HCT116 (cell line): ENCODE measurements around the gene DTX1. TPM values are rescaled to one million over a fixed set of nuclear protein-coding genes. Genes with fewer than 3 reads are reported as not detected.

Experiments
- ATAC-seq: fragments of 200-7000 bp; cut with Tn5 transposase; 2 replicates; pipeline ENCODE4 v1.9.1; 2020; ENCODE audit warnings: mild to moderate bottlenecking, moderate library complexity
- BruUV-seq: library from RNA; stranded (reverse); fragments of 400-500 nt; replicated peaks from 2 replicates; lab custom pipeline; 2021; lab: Mats Ljungman, UMichigan
- CTCF ChIA-PET: fragments of 300-600 bp; sonication (Branson Sonifier 250); formaldehyde crosslinking; loops from one replicate; lab custom pipeline; 2021; ENCODE audit warnings: antibody characterized with exemption; lab: Charles Lee
- POLR2A ChIA-PET: fragments of 300-600, 350-600 bp; sonication (Branson Sonifier 250); formaldehyde crosslinking; loops from one replicate; lab custom pipeline; 2021; ENCODE audit warnings: antibody characterized with exemption; lab: Charles Lee
- RAD21 ChIA-PET, 2 experiments: fragments of 300-600 bp; sonication (Branson Sonifier 250); formaldehyde crosslinking; loops; one replicate each; lab custom pipeline; 2023; ENCODE audit warnings: low total read pairs in 2 of 2; ENCODE audit not compliant: uncharacterized antibody in 2 of 2, unreplicated experiment in 2 of 2, low non-redundant PET in 1 of 2; lab: Charles Lee
- DNase-seq: peaks from one replicate; pipeline ENCODE4 v3.0.0-alpha.2; 2010; ENCODE audit warnings: low read depth, low spot score
- H2AFZ ChIP-seq: fragments of 200-600 bp; shearing (Covaris generic), sonication (generic); 2 replicates; pipeline ENCODE4 v1.6.1; 2017; ENCODE audit warnings: low read depth, mixed run types, mixed read lengths, antibody characterized with exemption, low read length; ENCODE audit not compliant: poor library complexity, severe bottlenecking
- H3K27ac ChIP-seq: 2 replicates; pipeline ENCODE4 v1.5.1; 2012; ENCODE audit warnings: low read depth, low read length
- H3K27me3 ChIP-seq: fragments of 200-600 bp; sonication (generic); 2 replicates; pipeline ENCODE4 v1.6.1; 2016; ENCODE audit warnings: mixed run types, low read length, mixed read lengths; ENCODE audit not compliant: insufficient read depth
- H3K36me3 ChIP-seq, 2 experiments: fragments of 200-500 bp in 1 of 2; fragments of 200-600 bp in 1 of 2; sonication (Bioruptor generic) in 1 of 2; sonication (generic) in 1 of 2; 2 replicates each; pipeline versions ENCODE4 v1.5.1 to v1.6.1; 2014 to 2016; ENCODE audit warnings: low read length in 2 of 2, inconsistent platforms in 1 of 2, mixed read lengths in 1 of 2, mixed run types in 1 of 2; ENCODE audit not compliant: insufficient read depth in 2 of 2, control insufficient read depth in 1 of 2
- H3K4me1 ChIP-seq, 2 experiments: fragments of 200-600 bp in 1 of 2; sonication (generic) in 1 of 2; 2 replicates each; pipeline versions ENCODE4 v1.5.1 to v1.6.1; 2012 to 2017; ENCODE audit warnings: low read length in 2 of 2, inconsistent platforms in 1 of 2, mild to moderate bottlenecking in 1 of 2, mixed read lengths in 1 of 2, mixed run types in 1 of 2, moderate library complexity in 1 of 2; ENCODE audit not compliant: insufficient read depth in 2 of 2, control insufficient read depth in 1 of 2
- H3K4me2 ChIP-seq: fragments of 200-600 bp; sonication (generic); 2 replicates; pipeline ENCODE4 v1.6.1; 2017; ENCODE audit warnings: mixed run types, low read length, mixed read lengths
- H3K4me3 ChIP-seq, 2 experiments: fragments of 200-600 bp in 1 of 2; sonication (generic) in 1 of 2; replicated peaks in 1 of 2; 2 replicates each; pipeline ENCODE4 v1.5.1; 2011 to 2016; ENCODE audit warnings: low read length in 2 of 2, control low read depth in 1 of 2, low read depth in 1 of 2, mild to moderate bottlenecking in 1 of 2, mixed read lengths in 1 of 2, mixed run types in 1 of 2
- H3K79me2 ChIP-seq: fragments of 200-600 bp; sonication (generic); 2 replicates; pipeline ENCODE4 v1.6.1; 2017; ENCODE audit warnings: mild to moderate bottlenecking, mixed run types, low read length, moderate library complexity, mixed read lengths; ENCODE audit not compliant: insufficient read depth
- H3K9ac ChIP-seq: fragments of 200-600 bp; sonication (generic); 2 replicates; pipeline ENCODE4 v1.6.1; 2016; ENCODE audit warnings: low read length, mixed read lengths
- H3K9me2 ChIP-seq: fragments of 200-600 bp; sonication (generic), shearing (Covaris generic); 2 replicates; pipeline ENCODE4 v1.6.1; 2017; ENCODE audit warnings: mixed run types, mild to moderate bottlenecking, moderate library complexity; ENCODE audit not compliant: insufficient read depth
- H3K9me3 ChIP-seq, 2 experiments: fragments of 200-500 bp in 1 of 2; fragments of 200-600 bp in 1 of 2; sonication (Bioruptor generic) in 1 of 2; sonication (generic) in 1 of 2; 2 replicates each; pipeline ENCODE4 v1.6.1; 2014 to 2017; ENCODE audit warnings: low read length in 2 of 2, mixed read lengths in 2 of 2, inconsistent platforms in 1 of 2, low read depth in 1 of 2, mild to moderate bottlenecking in 1 of 2, mixed run types in 1 of 2, moderate library complexity in 1 of 2; ENCODE audit not compliant: control insufficient read depth in 1 of 2, insufficient read depth in 1 of 2
- H4K20me1 ChIP-seq: fragments of 200-600 bp; sonication (generic), shearing (Covaris generic); 2 replicates; pipeline ENCODE4 v1.6.1; 2017; ENCODE audit warnings: mixed run types, mild to moderate bottlenecking, moderate library complexity; ENCODE audit not compliant: insufficient read depth
- CEBPB ChIP-seq: IDR thresholded peaks from 2 replicates; pipeline ENCODE4 v1.6.1; 2012; ENCODE audit warnings: low read depth
- EGR1 ChIP-seq: IDR thresholded peaks from 2 replicates; pipeline ENCODE4 v1.6.1; 2012; ENCODE audit warnings: low read depth
- ELF1 ChIP-seq: IDR thresholded peaks from 2 replicates; pipeline ENCODE4 v1.6.1; 2012; ENCODE audit warnings: low read depth, borderline replicate concordance
- EZH2 ChIP-seq: fragments of 200-600 bp; sonication (generic); IDR thresholded peaks from 2 replicates; pipeline ENCODE4 v1.6.1; 2017; ENCODE audit warnings: antibody characterized with exemption, mixed run types
- FOSL1 ChIP-seq: IDR thresholded peaks from 2 replicates; pipeline ENCODE4 v1.6.1; 2012; ENCODE audit warnings: low read depth
- JUND ChIP-seq: IDR thresholded peaks from 2 replicates; pipeline ENCODE4 v1.6.1; 2012
- POLR2A ChIP-seq: IDR thresholded peaks from 2 replicates; pipeline ENCODE4 v1.7.0; 2011; ENCODE audit warnings: borderline replicate concordance; ENCODE audit not compliant: insufficient read depth, insufficient read length; ENCODE audit errors: extremely low read depth
- POLR2AphosphoS5 ChIP-seq: IDR thresholded peaks from 2 replicates; pipeline ENCODE4 v1.6.1; 2011; ENCODE audit warnings: mild to moderate bottlenecking, low read depth, low read length, moderate library complexity
- SIN3A ChIP-seq: IDR thresholded peaks from 2 replicates; pipeline ENCODE4 v1.6.1; 2012; ENCODE audit warnings: low read depth
- SRF ChIP-seq: IDR thresholded peaks from 2 replicates; pipeline ENCODE4 v1.6.1; 2012; ENCODE audit warnings: low read depth
- ZFX ChIP-seq: fragments of 450-650 bp; IDR thresholded peaks from 2 replicates; pipeline ENCODE4 v1.6.1; 2017
- ZNF274 ChIP-seq: fragments of 200-500 bp; sonication (Bioruptor generic); IDR thresholded peaks from 2 replicates; pipeline ENCODE4 v1.6.1; 2014; ENCODE audit warnings: mild to moderate bottlenecking, low read depth, low read length, inconsistent platforms
- intact Hi-C: fragments of 100-400 bp; cut with micrococcal nuclease; formaldehyde crosslinking; loops from 2 replicates; pipeline ENCODE4 v1.10.0; 2022
- total RNA-seq: library from RNA; stranded (reverse); gene quantifications from one replicate; pipeline ENCODE4 v1.2.1, GENCODE V29; 2021; ENCODE audit not compliant: unreplicated experiment
- TF ChIP-seq, protein P1 (sequence below): IDR thresholded peaks from 2 replicates; pipeline ENCODE4 v1.6.1; 2012
- TF ChIP-seq, protein P2 (sequence below): IDR thresholded peaks from 2 replicates; pipeline ENCODE4 v1.6.1; 2012; ENCODE audit warnings: low read depth
- TF ChIP-seq, protein P3 (sequence below), 3 experiments: fragments of 200-600 bp in 1 of 3; sonication (generic) in 1 of 3; IDR thresholded peaks in 2 of 3; conservative IDR thresholded peaks in 1 of 3; 2 replicates each; pipeline ENCODE4 v1.5.1; 2012 to 2017; ENCODE audit warnings: low read depth in 2 of 3, low read length in 2 of 3, antibody characterized with exemption in 1 of 3, borderline replicate concordance in 1 of 3, control low read depth in 1 of 3, mild to moderate bottlenecking in 1 of 3, mixed read lengths in 1 of 3, mixed run types in 1 of 3, moderate library complexity in 1 of 3; ENCODE audit not compliant: insufficient read depth in 1 of 3
- TF ChIP-seq, protein P4 (sequence below): IDR thresholded peaks from 2 replicates; pipeline ENCODE4 v1.6.1; 2012
- TF ChIP-seq, protein P5 (sequence below): IDR thresholded peaks from 2 replicates; pipeline ENCODE4 v1.6.1; 2011; ENCODE audit warnings: mild to moderate bottlenecking, low read length, moderate library complexity; ENCODE audit not compliant: insufficient replicate concordance; ENCODE audit errors: extremely low read depth

Gene DTX1
- total RNA-seq, 1 experiment from 2014 or later: not detected

DNA sequence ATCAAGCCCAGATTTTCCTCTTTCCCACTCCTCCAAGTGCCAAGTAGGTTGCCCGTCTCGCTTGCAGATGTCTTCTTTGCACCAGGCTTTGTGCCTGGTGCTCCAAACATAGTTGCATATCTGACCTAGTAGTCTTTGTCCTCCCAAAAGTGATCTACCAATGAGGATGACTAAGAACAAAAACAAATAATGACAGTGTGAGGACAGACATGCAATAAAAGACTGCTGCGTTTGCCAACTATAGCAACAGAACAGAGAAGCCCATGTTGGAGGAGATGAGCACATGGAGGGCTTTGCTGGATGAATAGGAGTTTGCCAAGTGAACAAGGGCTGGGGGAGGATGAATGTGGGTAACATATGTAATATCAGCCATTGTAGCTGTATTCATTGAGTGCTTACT lies 15.6 kb downstream of the DTX1 start:
- DNase-seq: no peak
- H3K36me3 ChIP-seq: no peaks in the 10 kb centered on the region
- no peaks in the 10 kb centered on the region for H3K4me1 ChIP-seq
- no peaks in the 10 kb centered on the region for H3K27me3 ChIP-seq
- no peak overlapping the region for H3K9ac ChIP-seq
- no peaks in the 10 kb centered on the region for H3K9me3 ChIP-seq
- intact Hi-C loops: no loop called here
- no peaks in the 10 kb centered on the region for H4K20me1 ChIP-seq
- no peak overlapping the region for H2AFZ ChIP-seq
- H3K4me2 ChIP-seq: no peak overlapping the region
- no peak overlapping the region for H3K27ac ChIP-seq
- BruUV-seq: no TSS peak
- H3K9me2 ChIP-seq: no peaks in the 10 kb centered on the region
- ChIA-PET CTCF (interaction anchor here (0.7 kb wide), 1 partner anchor 174 kb away, joined by 3 read pairs; no protein-coding TSS in a partner anchor), POLR2A (no interaction called here), RAD21 (no interaction called here)
- no peak for ATAC-seq
- no peaks in the 10 kb centered on the region for H3K79me2 ChIP-seq
- TF ChIP-seq, protein P1, sequence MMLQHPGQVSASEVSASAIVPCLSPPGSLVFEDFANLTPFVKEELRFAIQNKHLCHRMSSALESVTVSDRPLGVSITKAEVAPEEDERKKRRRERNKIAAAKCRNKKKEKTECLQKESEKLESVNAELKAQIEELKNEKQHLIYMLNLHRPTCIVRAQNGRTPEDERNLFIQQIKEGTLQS: no peak
- no peak for TF ChIP-seq ELF1
- no peak for TF ChIP-seq EGR1
- no peak for TF ChIP-seq EZH2
- no peak for TF ChIP-seq SIN3A
- TF ChIP-seq FOSL1: no peak
- TF ChIP-seq POLR2A: no peak
- no peak for TF ChIP-seq ZNF274
- TF ChIP-seq, protein P2, sequence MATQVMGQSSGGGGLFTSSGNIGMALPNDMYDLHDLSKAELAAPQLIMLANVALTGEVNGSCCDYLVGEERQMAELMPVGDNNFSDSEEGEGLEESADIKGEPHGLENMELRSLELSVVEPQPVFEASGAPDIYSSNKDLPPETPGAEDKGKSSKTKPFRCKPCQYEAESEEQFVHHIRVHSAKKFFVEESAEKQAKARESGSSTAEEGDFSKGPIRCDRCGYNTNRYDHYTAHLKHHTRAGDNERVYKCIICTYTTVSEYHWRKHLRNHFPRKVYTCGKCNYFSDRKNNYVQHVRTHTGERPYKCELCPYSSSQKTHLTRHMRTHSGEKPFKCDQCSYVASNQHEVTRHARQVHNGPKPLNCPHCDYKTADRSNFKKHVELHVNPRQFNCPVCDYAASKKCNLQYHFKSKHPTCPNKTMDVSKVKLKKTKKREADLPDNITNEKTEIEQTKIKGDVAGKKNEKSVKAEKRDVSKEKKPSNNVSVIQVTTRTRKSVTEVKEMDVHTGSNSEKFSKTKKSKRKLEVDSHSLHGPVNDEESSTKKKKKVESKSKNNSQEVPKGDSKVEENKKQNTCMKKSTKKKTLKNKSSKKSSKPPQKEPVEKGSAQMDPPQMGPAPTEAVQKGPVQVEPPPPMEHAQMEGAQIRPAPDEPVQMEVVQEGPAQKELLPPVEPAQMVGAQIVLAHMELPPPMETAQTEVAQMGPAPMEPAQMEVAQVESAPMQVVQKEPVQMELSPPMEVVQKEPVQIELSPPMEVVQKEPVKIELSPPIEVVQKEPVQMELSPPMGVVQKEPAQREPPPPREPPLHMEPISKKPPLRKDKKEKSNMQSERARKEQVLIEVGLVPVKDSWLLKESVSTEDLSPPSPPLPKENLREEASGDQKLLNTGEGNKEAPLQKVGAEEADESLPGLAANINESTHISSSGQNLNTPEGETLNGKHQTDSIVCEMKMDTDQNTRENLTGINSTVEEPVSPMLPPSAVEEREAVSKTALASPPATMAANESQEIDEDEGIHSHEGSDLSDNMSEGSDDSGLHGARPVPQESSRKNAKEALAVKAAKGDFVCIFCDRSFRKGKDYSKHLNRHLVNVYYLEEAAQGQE: no peak
- no peak for TF ChIP-seq JUND
- TF ChIP-seq POLR2AphosphoS5: no peak
- TF ChIP-seq, protein P3, sequence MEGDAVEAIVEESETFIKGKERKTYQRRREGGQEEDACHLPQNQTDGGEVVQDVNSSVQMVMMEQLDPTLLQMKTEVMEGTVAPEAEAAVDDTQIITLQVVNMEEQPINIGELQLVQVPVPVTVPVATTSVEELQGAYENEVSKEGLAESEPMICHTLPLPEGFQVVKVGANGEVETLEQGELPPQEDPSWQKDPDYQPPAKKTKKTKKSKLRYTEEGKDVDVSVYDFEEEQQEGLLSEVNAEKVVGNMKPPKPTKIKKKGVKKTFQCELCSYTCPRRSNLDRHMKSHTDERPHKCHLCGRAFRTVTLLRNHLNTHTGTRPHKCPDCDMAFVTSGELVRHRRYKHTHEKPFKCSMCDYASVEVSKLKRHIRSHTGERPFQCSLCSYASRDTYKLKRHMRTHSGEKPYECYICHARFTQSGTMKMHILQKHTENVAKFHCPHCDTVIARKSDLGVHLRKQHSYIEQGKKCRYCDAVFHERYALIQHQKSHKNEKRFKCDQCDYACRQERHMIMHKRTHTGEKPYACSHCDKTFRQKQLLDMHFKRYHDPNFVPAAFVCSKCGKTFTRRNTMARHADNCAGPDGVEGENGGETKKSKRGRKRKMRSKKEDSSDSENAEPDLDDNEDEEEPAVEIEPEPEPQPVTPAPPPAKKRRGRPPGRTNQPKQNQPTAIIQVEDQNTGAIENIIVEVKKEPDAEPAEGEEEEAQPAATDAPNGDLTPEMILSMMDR (IDR thresholded peaks at IDR 0.05 in 2 of 3, conservative IDR thresholded peaks at IDR 0.05 in 1 of 3; ENCODE audit: borderline replicate concordance in 1 of 3, insufficient read depth in 1 of 3, low read depth in 2 of 3, low read length in 2 of 3): no peak
- TF ChIP-seq CEBPB: no peak
- TF ChIP-seq, protein P4, sequence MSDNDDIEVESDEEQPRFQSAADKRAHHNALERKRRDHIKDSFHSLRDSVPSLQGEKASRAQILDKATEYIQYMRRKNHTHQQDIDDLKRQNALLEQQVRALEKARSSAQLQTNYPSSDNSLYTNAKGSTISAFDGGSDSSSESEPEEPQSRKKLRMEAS: no peak
- no peak for TF ChIP-seq SRF
- TF ChIP-seq ZFX: no peak
- TF ChIP-seq, protein P5, sequence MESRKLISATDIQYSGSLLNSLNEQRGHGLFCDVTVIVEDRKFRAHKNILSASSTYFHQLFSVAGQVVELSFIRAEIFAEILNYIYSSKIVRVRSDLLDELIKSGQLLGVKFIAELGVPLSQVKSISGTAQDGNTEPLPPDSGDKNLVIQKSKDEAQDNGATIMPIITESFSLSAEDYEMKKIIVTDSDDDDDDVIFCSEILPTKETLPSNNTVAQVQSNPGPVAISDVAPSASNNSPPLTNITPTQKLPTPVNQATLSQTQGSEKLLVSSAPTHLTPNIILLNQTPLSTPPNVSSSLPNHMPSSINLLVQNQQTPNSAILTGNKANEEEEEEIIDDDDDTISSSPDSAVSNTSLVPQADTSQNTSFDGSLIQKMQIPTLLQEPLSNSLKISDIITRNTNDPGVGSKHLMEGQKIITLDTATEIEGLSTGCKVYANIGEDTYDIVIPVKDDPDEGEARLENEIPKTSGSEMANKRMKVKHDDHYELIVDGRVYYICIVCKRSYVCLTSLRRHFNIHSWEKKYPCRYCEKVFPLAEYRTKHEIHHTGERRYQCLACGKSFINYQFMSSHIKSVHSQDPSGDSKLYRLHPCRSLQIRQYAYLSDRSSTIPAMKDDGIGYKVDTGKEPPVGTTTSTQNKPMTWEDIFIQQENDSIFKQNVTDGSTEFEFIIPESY: no peak
- H3K4me3 ChIP-seq: no peak overlapping the region
